Astrocyte of the spinal cord (primary cell): Measurements from ENCODE around the gene MEG3.

Experiments used
- DNase-seq: peaks from one replicate; pipeline ENCODE4 v3.0.0; 2011; ENCODE audit warnings: low read depth, low spot score
- H3K4me3 ChIP-seq: 2 replicates; pipeline ENCODE4 v1.5.1; 2011; ENCODE audit warnings: low read depth, mild to moderate bottlenecking, low read length, moderate library complexity
- CTCF ChIP-seq: IDR thresholded peaks from 2 replicates; pipeline ENCODE4 v1.5.1; 2012; ENCODE audit warnings: low read depth, mild to moderate bottlenecking, low read length, inconsistent platforms
- in situ Hi-C: cut with HindIII; loops from 2 replicates; pipeline ENCODE4 v1.10.0; 2017; ENCODE audit warnings: low sequenced_read_pairs

The MEG3 gene

DNA sequence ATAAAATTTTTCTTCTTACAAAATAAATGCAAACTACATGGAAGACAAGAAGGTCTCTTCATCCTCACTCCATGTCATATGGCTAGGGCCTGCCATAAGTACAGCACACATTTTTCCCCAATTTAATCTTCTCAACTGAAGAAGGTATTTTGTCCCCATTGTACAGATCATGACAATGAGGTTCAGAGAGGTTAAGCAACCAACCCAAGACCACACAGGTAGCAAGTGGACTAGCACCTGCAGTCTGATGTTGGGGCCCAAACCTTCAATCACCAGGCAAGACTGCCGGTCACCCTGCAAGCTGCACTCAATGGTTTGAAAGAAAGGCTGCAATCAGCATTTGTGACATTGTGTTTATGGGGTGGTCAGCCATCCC lies 6.5 kb upstream of the MEG3 start:
- DNase-seq: no peak
- no peak for TF ChIP-seq CTCF
- no peak overlapping the region for H3K4me3 ChIP-seq
- in situ Hi-C loops: no loop called here

GRCh38 chr14:100819829-100820475 lies 6.0 kb upstream of the MEG3 start:
- H3K4me3 ChIP-seq: no peak overlapping the region
- no peak for DNase-seq
- TF ChIP-seq CTCF: no peak
- in situ Hi-C loops: no loop called here

- in situ Hi-C loops: no loop called here
- no peak for DNase-seq
- TF ChIP-seq CTCF: no peak
- H3K4me3 ChIP-seq: no peak overlapping the region
Observed at GRCh38 chr14:100820957-100821356, 5.0 kb upstream of the MEG3 start.

- no peak overlapping the region for H3K4me3 ChIP-seq
- in situ Hi-C loops: no loop called here
- no peak for TF ChIP-seq CTCF
- DNase-seq: no peak
Observed at GRCh38 chr14:100822013-100822412, 3.9 kb upstream of the MEG3 start.

DNA sequence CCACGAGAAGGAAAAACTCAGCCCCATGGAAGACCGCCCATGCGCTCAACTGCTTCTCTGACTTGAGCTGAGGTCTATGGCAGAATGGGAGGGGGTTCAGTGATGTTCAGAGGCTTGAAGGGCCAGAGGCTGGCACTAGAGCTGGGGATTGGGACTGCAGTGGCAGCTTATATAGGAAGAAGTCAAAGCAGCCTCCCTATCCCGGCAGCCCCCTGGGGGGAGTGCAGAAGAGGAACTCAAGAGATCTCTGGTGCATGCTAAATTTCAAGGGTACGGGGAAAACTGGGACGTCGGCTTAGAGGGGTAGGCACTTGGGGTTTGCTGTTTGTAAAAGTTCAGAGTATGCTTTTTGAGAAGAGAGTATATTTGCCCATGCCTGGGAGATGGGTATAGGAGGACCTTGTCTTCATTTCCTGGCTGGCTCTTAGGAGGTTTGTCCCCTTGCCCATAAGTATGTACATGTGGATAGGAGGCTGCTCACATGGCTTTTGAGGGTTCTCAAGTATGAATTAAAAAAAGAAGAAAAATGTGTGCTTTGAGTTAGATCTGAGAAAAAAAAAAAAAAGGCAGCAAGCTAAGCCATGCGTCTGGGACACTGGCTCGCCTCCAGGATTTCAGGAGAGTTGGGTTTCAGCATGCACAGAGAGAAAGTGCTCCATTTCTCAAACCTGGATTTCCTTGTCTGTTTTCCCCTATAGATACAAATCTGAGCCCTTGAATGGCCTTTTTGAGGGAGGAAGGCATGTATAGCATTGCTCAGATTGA lies 3.2 kb upstream of the MEG3 start:
- no peak for DNase-seq
- no peak overlapping the region for H3K4me3 ChIP-seq
- in situ Hi-C loops: no loop called here
- TF ChIP-seq CTCF: no peak

DNA sequence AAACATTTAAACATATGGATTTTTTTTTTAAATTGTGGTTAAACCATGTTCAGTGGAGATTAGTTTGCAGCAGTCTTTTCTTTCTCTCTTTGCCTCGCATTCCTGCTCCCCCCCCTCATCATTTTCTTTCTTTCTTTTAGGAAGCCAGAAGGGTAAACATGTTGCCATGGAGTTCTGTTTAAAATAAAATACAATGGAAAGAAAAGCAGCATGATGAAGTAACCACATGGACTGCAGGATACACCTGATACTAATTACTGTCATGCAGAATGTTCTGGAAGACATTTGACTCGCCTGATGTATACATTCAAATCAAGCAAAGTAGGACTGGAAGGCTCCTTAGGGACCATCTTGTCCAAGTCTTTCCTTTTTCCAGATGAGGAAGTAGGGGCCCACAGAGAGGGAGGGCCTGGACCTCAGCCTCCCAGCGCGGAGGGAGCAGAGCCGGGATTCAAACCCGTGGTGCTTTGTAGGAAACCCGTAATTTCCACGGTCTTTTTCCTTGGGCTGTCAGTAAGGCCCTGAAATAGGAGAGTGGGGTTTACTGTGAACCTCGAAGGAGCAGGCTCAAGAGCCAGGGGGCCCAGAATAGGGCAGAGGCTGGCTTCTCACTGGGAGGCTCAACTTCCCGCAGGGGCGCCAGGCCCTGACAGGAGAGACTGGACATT lies 2.4 kb upstream of the MEG3 start:
- no peak for DNase-seq
- no peak for TF ChIP-seq CTCF
- in situ Hi-C loops: no loop called here
- no peak overlapping the region for H3K4me3 ChIP-seq
